ENCODE measurements around the gene XXYLT1. TPM values are rescaled to one million over a fixed set of nuclear protein-coding genes. Genes with fewer than 3 reads are reported as not detected.
"Not testable (repeated sequence)": the region's sequence is repeated elsewhere in the genome, so short reads cannot be mapped to it uniquely, and the experiment has no call there.

The XXYLT1 gene
- total RNA-seq, 1 donor from 2014 or later: 41.1 TPM

DNA sequence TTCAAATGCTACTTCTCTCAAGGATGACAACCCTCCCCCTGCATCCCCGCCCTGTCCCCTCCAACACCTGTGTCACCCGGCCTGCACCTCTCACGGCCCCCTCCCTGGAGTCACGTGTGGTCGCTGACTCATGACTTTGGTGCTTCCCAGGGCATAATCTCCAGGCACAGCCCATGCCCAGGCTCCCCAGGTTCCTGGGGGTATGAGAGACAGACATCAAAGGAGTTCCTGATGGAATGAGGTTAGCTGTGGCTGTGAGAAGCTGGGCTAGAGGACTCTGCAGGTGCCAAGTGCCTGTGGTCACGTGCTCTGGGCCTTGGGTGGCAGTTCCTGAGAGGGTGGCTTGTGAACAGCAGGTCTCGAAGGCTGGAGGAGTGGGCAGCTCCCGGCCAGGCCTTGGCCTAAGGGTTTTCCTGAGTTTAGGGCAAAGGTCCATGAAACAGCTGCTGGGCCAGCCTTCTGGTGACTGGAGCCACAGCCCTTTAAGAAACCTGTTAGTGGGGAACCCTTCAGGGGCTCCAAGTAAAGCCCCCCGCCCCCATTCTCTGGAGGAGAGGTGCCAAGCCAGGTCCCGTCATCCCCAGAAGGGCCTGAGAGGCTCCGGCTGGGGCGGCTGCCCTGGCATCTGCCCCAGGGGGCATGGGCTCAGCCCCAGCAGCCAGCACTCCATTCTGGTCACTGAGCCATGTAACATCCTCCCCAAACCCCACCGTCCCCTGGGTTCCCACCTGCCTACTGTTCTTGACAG, 230.0 kb downstream of the XXYLT1 start:
- H3K27ac Mint-ChIP-seq (ENCODE audit: unreplicated experiment): no peak overlapping the region
- no peaks in the 10 kb centered on the region for H3K27me3 Mint-ChIP-seq (ENCODE audit: low read depth)
- H3K36me3 Mint-ChIP-seq (ENCODE audit: low read depth): no peaks in the 10 kb centered on the region
- TF ChIP-seq, protein P1, sequence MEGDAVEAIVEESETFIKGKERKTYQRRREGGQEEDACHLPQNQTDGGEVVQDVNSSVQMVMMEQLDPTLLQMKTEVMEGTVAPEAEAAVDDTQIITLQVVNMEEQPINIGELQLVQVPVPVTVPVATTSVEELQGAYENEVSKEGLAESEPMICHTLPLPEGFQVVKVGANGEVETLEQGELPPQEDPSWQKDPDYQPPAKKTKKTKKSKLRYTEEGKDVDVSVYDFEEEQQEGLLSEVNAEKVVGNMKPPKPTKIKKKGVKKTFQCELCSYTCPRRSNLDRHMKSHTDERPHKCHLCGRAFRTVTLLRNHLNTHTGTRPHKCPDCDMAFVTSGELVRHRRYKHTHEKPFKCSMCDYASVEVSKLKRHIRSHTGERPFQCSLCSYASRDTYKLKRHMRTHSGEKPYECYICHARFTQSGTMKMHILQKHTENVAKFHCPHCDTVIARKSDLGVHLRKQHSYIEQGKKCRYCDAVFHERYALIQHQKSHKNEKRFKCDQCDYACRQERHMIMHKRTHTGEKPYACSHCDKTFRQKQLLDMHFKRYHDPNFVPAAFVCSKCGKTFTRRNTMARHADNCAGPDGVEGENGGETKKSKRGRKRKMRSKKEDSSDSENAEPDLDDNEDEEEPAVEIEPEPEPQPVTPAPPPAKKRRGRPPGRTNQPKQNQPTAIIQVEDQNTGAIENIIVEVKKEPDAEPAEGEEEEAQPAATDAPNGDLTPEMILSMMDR (conservative IDR thresholded peaks at IDR 0.05): no peak
- no peak for DNase-seq (ENCODE audit: low read depth, low spot score)
- no peak overlapping the region for H3K4me3 Mint-ChIP-seq
- H3K4me1 Mint-ChIP-seq: peaks cover 4% of the 10 kb centered on the region
- peaks cover 7% of the 10 kb centered on the region for H3K9me3 Mint-ChIP-seq

DNA sequence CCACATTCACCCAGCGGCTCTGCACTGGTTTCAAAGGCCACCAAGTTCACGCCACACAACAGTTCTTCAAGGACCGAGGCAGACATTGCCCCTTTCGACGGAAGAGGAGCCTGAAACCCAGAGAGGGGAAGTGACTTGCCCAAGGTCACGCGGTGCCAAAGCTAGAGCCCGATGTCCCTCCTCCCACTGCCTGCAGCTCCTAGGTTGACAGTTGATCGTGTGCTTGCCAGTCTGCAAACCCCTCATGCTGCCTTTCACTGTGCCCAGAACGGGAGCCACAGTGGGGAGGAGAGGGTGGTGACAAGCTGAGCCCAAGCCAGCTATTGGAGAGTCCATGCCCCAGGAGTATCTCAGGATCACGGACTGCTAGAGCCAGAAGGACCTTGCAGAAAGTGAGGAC, 230.9 kb downstream of the XXYLT1 start:
- H3K27me3 Mint-ChIP-seq (ENCODE audit: low read depth): no peaks in the 10 kb centered on the region
- H3K36me3 Mint-ChIP-seq (ENCODE audit: low read depth): no peaks in the 10 kb centered on the region
- no peaks in the 10 kb centered on the region for H3K4me1 Mint-ChIP-seq
- TF ChIP-seq, protein P1 (conservative IDR thresholded peaks at IDR 0.05): no peak
- H3K27ac Mint-ChIP-seq (ENCODE audit: unreplicated experiment): no peak overlapping the region
- H3K9me3 Mint-ChIP-seq: peaks cover 7% of the 10 kb centered on the region
- no peak for DNase-seq (ENCODE audit: low read depth, low spot score)
- no peak overlapping the region for H3K4me3 Mint-ChIP-seq

- Mint-ChIP-seq H3K4me1 (no peaks in the 10 kb centered on the region), H3K9me3 (peaks cover 7% of the 10 kb centered on the region), H3K27me3 (ENCODE audit: low read depth) (no peaks in the 10 kb centered on the region), H3K27ac (ENCODE audit: unreplicated experiment) (no peak overlapping the region), H3K36me3 (ENCODE audit: low read depth) (no peaks in the 10 kb centered on the region), H3K4me3 (no peak overlapping the region)
- DNase-seq (ENCODE audit: low read depth, low spot score): no peak
- TF ChIP-seq, protein P1 (conservative IDR thresholded peaks at IDR 0.05): no peak
Measured at GRCh38 chr3:195039180-195039843, 231.6 kb downstream of the XXYLT1 start.

- Mint-ChIP-seq H3K4me3 (no peak overlapping the region), H3K36me3 (ENCODE audit: low read depth) (no peaks in the 10 kb centered on the region), H3K27ac (ENCODE audit: unreplicated experiment) (no peak overlapping the region), H3K9me3 (peaks cover 7% of the 10 kb centered on the region), H3K27me3 (ENCODE audit: low read depth) (no peaks in the 10 kb centered on the region), H3K4me1 (peaks cover 4% of the 10 kb centered on the region)
- no peak for DNase-seq (ENCODE audit: low read depth, low spot score)
- TF ChIP-seq, protein P1 (conservative IDR thresholded peaks at IDR 0.05): no peak
Measured at GRCh38 chr3:195038161-195038560, 232.8 kb downstream of the XXYLT1 start.

DNA sequence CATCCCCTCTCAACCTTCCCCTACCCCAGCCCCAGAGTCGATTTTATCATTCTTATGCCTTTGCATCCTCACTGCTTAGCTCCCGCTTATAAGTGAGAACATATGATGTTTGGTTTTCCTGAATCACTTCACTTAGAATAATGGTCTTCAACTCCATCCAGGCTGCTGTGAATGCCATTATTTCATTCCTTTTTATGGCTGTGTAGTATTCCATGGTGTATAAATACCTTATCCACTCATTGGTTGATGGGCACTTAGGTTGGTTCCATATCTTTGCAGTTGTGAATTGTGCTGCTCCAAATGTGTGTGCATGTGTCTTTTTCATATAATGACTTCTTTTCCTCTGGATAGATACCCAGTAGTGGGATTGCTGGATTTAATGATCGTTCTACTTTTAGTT, 233.4 kb downstream of the XXYLT1 start:
- H3K4me3 Mint-ChIP-seq; H3K36me3 Mint-ChIP-seq (ENCODE audit: low read depth); H3K9me3 Mint-ChIP-seq; H3K4me1 Mint-ChIP-seq; H3K27ac Mint-ChIP-seq (ENCODE audit: unreplicated experiment); DNase-seq (ENCODE audit: low read depth, low spot score); H3K27me3 Mint-ChIP-seq (ENCODE audit: low read depth): not testable (repeated sequence)

DNA sequence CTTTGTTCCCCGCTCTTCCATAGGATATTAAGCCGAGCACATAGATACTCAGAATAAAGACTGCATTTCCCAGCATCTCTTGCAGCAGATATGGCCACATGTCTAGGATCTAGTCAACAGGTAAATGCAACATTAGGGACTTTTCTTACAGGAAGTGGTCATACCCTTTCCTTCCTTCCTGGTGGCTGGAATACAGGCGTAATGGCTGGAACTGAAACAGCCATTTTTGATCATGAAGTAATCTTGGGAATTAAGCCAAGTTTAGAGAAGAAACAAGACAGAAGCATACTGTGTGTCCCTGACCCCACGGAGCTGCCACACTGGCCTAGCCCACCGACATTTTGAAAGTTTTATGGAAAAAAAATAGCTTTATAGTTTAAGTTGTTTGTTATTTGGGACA, 234.0 kb downstream of the XXYLT1 start:
- DNase-seq (ENCODE audit: low read depth, low spot score): no peak
- H3K27ac Mint-ChIP-seq (ENCODE audit: unreplicated experiment): no peak overlapping the region
- peaks cover 7% of the 10 kb centered on the region for H3K4me1 Mint-ChIP-seq
- no peaks in the 10 kb centered on the region for H3K27me3 Mint-ChIP-seq (ENCODE audit: low read depth)
- TF ChIP-seq, protein P1 (conservative IDR thresholded peaks at IDR 0.05): no peak
- H3K4me3 Mint-ChIP-seq: no peak overlapping the region
- H3K9me3 Mint-ChIP-seq: peaks cover 7% of the 10 kb centered on the region
- no peaks in the 10 kb centered on the region for H3K36me3 Mint-ChIP-seq (ENCODE audit: low read depth)
